Bronchus fibroblast of lung (primary cell): ENCODE data around the gene MCUB. TPM values are rescaled to one million over a fixed set of nuclear protein-coding genes. Genes with fewer than 3 reads are reported as not detected.

Experiments
- total RNA-seq: library from RNA; depleted of rRNA; stranded (reverse); fragments of >200 nt; gene quantifications from 2 replicates; pipeline ENCODE4 v1.2.3, GENCODE V29; 2015

The MCUB gene
- total RNA-seq = 51.0 and 57.3 TPM in 2 replicates

DNA sequence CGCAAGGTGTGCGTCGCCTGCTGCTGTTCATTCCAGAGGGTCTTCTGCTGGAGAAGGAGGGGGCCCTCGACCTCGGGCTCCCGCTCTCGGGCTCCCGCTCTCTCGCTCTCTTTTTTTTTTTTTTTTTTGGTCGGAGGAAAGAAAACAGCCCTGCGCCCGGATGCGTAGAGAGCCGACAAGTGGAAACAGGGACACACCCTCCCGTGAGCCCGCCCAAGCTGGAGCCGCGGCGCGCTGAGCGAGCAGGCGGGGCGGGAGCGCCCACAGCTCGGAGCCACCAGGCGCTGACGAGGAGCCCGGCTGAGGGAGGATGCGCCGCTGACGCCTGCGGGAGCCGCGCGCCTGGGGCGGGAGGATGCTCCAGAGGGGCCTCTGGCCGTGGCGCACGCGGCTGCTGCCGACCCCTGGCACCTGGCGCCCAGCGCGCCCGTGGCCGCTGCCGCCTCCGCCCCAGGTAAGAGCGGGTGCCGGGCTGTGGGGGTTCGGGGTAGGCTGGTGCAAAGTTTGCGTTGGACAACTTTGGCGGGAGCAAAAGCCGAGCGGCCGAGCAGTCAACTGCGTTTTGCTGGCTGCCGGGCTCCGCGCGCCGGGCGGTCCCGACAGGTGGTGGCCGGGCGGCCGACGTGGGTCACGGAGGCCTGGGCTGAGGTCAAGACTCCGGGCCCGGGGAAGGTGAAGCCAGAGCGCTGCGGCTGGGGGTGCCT is at the start of gene MCUB:
MCUB (plus strand) TSS at position 264 of the 704 bp plus-strand sequence; CDS start at position 356, 92 bp downstream.

GRCh38 chr4:109702950-109703663 is 143.1 kb downstream of the MCUB start, which contains the start of gene CASP6:
Gene CASP6, minus strand, starts transcription at chr4:109703445. Its CDS starts 50 bp downstream, at chr4:109703395.

GRCh38 chr4:109729718-109730618 is 169.9 kb downstream of the MCUB start, which contains the start of gene PLA2G12A:
Gene PLA2G12A, minus strand, starts transcription at chr4:109730070. Its CDS starts 261 bp downstream, at chr4:109729809.

Other genes starting within 250 kb of the MCUB start
- 14.0 and 16.5 TPM in 2 replicates for gene SEC24B, start 126.4 kb upstream of the MCUB start, total RNA-seq
- gene CASP6, start 143.2 kb downstream of the MCUB start, total RNA-seq = 37.7 and 43.7 TPM in 2 replicates
- gene PLA2G12A, start 169.8 kb downstream of the MCUB start, total RNA-seq = 13.6 and 31.2 TPM in 2 replicates
- 1.3 and 1.9 TPM in 2 replicates for gene CFI, start 241.8 kb downstream of the MCUB start, total RNA-seq